ENCODE measurements around the gene TUBGCP5.

GRCh38 chr15:23033979-23034378 is 5.4 kb downstream of the TUBGCP5 start:
- TF ChIP-seq POLR2AphosphoS5 (IDR thresholded peaks at IDR 0.05), result no peak
- TF ChIP-seq CTCF (IDR thresholded peaks at IDR 0.05), result no peak
- no peak for TF ChIP-seq POLR2A (IDR thresholded peaks at IDR 0.05)

All from sigmoid colon (tissue), 4 donors.